ELF-1 (cell line): ENCODE results near the gene ADORA3.

ENCODE experiments used
- DNase-seq: peaks from one replicate; pipeline ENCODE4 v3.0.0-alpha.2; 2016; ENCODE audit warnings: low read depth, low spot score

Gene ADORA3

DNA sequence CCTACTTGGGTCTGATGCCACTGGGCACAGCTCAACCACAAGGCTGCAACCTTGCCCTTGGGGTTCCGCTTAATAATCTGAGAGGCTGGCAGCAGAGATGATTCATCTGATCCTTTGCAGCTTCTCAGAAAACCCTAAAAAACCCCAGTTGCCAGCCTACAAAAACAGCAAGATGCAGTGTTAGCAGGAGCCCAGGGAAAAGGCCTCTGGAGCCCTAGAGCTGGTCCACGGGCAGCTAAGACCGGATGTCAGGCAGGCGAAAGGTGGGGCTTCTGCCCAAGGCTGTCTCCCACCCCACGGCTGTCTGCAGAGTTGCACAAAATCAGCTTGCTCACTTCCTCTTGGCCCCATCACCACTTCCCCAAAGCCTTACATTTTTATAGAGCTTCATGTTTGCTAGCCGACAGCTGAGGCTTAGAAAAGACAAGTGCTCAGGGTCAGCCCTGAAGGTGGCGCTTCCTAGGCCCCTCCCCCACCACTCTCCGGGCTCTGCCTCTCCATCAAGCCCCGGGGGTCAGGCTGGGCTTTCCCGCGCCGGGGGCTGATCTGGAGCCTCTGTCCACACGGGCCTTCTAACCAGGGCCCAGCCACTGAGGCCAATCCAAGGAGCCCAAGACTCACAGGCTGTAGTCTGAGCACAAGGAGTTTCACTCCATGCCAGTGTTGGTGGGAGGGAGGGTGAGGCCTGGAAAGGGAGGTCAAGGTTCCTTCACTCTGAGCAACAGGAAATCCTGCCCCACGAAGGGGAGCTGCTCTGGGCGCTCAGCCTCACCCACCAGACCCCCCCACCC is 4.2 kb upstream of the ADORA3 start:
- peak; percentile 89 for DNase-seq

DNA sequence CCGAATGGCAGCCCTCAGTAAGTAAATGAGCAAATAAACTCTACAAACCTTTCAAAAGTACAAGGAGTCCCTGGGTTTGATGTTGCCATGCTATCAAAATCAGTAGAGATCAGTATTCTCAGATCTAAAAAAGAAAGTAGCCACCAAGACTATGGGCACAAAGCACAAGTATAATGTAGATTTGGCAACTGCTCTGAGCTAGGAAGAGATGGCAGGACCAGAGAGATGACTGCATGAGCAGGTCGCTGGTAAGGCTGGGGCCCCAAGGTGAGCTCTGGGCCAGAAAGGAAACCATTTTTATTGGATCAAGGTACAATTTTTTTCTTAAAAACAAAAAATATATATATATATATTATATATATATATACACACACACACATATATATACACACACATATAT is 3.1 kb upstream of the ADORA3 start:
- DNase-seq, result no peak

DNA sequence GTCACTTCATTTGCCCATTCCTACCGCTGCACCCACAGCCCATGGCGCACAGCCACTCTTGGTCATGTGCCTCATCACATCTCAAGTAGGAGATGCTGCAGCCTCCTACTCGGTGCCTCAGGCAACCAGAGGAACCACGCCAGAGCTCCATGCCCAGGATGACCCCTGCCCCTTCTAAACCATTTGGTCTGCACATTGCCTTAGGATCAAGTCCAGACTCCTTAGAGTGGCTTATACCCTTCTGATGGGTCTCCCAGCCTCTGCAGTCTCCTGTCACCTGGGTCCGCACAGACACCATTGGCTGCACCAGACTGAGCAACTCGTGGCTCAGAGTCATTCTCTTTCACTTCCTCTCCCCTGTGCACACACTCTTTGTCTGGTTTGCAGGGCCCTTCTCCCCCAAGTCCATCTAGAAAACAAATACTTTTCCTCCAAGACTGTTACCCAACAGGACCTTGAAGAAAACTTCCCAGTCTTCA is 2.2 kb upstream of the ADORA3 start:
- DNase-seq, result no peak

DNA sequence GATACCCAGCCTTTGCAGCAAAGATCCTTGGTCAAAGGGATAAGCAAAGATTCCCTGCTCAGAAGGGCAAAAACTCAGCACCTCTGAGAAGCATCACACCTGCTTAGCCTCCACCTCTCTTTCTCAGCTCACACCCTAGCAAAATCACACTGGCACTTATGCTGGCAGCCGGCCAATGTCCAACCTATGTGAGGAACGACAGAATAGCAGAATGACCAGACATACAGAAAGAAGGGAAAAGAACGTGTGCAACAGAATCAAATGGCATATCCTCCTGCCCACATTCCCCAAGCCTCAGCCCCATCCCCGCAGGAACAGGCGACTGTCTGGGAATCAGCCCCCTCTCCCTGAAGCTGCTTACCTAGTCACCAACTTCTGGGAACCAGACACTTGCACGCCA is 664 bp upstream of the ADORA3 start:
- DNase-seq, result no peak

DNA sequence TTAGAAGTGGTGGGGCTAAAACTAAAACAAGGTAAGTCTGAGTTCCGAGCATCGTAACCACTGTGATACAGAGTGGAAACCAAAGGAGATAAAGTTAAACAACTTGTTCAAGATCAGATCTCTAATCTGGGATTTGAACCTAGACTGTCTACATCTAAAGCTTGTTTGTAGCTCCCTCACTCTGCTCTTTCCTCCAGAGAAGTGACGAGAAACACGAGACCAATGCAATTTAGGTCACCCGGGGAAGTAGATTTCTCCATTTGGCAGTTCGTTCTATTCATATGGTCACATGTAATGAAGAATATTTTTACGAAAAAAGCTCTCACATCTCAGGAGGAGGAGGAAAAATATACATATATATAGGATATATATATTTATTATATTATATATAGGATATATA is 1.8 kb downstream of the ADORA3 start:
- no peak for DNase-seq

DNA sequence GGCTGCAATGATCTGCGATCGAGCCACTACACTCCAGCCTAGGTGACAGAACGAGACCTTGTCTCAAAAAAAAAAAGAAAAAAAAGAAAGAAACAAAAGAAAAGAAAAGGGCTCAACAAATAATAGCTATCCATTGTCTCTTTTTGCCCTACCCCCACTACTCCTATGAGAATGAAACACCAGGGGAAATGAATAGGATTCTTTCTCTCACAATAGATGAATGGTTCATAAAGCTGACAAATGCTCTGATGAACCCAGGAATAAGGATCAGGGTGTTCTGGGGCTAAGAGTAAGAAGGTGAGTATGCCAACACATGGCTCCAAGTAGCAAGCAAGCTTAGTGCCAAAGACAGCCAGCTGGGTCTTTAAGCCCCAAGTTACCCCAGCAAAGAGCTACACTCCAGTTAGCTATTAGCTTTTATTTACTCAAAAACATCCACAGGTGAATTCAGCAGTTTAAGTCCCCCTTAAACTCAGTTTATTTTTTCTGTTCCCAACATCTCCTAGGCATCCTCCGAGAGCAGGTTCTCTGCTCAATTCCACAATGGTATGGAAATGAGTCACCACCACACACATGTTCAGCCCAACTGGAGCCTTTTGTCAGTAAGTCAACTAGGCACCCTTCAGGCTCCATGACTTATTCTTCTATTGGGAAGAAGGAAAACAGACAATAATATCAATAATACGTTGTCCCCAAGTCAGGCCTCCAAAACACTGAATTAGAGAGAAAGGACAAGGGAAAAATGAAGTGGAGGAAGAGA is 4.2 kb downstream of the ADORA3 start:
- DNase-seq, result no peak

DNA sequence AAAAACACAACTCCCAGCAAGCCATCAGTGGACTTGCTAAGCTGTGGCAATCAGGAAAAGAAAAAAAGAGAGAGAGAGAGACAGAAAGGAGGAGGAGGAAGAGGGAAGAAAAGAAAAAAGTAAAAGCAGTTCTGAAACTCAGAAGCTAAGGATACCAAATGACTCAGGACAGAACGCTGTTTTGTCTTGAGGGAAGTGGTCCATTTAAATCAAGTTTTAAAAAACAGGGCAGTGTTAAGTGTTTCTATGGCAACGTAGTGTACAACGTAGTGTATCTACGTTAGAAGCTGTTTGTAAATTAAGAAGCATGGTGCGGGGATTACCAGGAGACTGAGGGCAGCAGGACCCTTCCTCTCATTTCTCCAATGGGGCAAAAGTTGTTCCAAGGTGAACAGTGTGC is 5.8 kb downstream of the ADORA3 start:
- DNase-seq, result no peak

DNA sequence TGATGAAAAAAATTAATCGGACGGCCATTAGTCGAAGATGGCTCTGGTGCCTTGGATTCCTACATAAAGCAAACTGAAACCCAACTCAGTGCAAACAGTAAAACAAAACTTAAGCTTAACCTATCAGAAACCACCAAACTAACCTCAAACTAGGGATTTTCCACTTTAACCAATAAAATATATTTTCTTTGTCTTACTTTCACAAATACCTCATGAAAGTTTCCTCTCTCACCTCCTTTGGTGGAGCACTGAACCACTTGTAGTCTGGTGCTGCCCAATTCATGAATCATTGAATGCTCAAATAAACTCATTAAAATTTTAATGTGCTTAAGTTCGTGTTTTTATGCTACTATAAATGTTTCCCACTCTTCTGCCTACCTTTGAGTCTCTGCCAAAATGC is 7.0 kb downstream of the ADORA3 start:
- DNase-seq, result no peak

DNA sequence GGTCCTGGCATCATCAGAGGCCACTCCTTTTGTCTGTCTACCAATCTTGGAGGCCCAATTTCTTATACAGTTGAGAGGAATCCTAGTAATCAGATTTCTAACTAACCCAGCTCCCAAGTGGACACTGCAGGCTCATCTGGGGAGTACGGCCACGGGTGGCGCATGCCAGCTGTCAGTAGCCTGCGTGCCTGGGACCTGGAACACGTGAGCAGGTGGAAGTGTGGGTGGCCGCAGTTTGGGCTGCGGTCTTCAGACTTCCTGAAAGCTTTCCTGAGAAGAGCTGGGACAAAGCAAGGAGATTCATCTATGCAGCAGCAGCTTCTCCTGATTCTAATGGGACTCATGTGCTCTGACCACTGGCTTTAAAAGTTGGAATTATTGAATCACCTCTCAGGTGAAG is 12.4 kb downstream of the ADORA3 start:
- no peak for DNase-seq

DNA sequence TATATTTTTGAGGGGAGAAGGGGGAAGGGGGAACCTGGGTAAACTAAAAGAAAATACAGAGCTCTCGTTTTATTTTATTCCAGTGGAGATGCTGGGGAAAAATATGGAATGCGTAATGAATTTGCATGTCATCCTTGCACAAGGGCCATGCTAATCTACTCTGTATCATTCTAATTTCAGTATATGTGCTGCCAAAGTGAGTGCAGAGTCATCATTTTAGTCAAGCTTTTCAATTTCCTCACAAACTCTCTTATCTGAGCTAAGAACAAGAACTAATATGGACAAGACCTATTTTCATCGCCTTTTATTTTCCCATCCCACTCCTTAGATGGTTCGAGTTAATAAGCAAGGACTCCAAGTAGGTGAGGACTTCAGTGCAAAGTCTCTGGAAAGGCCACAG is 13.2 kb downstream of the ADORA3 start:
- no peak for DNase-seq

DNA sequence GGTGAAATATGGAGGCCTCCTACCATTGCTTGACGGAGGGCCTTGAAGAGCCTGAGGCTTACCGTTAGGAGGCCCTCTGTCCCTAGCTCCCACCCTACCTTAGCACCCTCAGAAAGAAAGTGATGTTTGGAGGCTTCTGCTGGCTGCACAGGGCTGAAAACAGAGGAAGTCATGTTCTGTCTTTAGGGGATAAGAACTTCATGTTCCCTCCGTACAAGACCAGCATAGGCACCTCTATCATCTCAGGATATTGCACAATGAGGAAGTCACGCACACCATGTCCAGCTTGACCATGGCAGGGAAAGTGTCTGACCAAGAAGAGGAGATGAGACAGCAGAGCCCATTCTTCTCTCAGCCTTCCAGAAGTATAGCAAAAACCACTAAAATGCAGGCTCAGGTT is 13.8 kb downstream of the ADORA3 start:
- no peak for DNase-seq

DNA sequence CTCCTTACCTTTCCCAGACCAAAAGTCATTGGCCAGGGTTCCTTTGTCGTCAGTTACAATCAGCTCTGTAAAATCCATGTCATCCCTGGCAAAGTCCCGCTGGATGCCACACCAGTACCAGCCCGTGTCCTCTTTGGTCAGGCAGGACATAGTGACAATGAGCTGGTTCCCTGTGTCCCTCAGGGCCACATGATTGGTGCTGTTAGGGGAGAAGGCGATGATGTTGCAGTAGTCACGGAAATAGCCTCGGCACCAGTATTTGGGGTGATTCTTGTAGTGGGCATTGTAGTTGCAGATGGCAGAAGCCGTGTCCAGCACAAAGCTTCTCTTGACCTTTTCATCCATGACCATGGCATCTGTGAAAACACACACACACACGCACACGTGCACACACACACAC is 14.8 kb downstream of the ADORA3 start:
- no peak for DNase-seq

DNA sequence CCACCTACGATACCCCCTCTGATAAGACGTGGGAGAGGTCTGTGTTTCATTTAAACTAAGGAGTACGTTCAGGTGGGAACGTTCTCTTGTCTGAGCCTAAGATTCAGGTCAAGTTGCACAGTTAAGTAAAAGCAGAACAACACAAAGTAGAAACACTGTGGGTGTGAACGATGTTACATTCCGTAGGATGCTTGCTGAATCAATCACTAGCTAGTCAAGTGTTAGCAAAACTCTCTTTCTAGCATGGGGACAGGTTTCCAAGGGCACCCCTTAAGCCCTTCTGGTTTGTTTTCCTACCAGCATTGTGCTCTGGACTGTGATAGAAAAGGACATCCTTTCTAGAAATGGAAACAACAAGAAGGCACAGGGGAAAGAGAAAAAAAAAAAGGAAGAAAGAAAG is 16.3 kb downstream of the ADORA3 start:
- no peak for DNase-seq

DNA sequence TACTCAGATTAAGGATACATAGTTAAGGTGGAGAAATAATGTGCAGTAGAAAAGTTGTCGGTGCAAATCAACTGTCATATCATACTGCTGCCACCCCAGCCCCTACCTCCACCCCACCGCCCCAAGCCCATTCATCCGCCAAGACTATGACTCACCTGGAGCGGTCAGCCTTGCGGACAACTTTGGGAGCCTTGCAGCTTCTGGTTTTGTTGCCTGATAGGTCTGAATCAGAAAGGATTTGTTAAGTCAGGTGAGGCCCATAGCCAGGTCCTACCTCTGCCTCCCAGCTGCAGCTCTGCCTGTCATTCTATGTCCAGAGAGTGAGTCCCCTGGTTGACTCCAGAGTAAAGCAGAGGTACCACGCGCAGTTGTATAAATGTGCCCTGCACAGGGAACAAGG is 17.0 kb downstream of the ADORA3 start:
- DNase-seq, result no peak

DNA sequence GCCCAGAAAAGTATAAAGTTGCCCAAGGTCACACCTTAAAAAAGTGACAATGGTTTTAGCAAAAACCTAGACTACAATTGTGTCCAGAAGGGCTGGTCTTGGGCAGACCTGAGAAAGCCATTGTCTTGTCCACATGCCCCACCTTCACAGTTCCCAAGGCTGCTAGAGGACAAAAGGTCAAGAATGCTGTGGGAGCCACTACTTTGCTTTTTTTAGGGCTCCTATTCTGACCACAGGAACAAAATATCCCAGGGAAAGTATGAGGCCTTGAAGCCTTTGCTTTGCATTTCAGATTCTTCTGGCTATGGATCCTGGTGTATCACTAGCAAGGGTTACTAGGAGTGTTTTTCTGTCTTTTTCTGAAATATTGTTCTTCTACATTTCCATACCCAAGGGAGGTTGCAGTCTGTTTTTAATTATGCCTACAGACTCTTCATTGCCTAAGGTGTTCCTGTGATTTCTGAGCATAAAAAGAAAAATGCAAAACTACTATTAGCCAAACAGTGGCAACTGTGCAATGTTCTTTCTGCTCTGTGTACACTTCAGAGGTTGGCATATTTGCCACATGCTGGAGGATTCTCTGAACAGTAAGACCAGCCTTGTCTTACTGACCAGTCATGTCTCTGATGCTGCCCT is 18.9 kb downstream of the ADORA3 start:
- no peak for DNase-seq

DNA sequence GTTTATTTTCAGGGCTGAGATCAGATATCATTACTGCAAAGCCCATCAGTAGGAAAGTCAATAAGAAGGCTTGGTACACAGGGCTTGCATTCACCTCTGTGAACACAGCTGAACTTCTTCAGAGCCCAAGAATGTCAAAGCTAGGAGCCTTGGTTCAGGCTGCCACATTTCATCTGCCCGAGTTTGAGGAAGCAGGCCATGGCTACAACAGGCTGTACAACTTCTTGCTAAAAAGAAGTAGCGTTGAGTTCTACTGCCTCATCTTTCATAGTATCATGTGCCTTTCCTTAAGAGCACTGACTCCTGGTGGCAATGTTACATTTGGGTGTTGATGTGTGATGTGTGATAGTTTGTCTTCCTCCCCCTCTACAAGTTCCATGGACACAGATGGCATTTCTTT is 19.6 kb downstream of the ADORA3 start:
- no peak for DNase-seq

DNA sequence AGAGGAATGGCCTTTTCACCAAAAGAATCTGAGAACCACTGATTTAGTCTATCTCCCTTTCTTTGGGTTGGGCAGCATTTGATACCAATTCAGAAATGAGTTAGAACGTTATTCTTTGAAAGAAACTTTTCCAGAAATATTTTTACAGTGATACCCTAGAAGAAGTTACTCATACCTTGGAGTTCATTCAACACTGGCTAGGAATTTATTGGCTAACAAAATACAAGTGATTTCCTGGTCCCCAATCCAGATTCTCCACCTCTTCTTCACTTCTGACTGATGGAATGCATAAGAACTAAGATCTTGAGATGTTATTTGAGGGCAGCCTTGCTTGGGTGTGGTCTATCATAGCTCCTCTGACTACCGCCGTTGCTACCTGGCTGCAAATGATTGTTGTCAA is 20.3 kb downstream of the ADORA3 start:
- no peak for DNase-seq

DNA sequence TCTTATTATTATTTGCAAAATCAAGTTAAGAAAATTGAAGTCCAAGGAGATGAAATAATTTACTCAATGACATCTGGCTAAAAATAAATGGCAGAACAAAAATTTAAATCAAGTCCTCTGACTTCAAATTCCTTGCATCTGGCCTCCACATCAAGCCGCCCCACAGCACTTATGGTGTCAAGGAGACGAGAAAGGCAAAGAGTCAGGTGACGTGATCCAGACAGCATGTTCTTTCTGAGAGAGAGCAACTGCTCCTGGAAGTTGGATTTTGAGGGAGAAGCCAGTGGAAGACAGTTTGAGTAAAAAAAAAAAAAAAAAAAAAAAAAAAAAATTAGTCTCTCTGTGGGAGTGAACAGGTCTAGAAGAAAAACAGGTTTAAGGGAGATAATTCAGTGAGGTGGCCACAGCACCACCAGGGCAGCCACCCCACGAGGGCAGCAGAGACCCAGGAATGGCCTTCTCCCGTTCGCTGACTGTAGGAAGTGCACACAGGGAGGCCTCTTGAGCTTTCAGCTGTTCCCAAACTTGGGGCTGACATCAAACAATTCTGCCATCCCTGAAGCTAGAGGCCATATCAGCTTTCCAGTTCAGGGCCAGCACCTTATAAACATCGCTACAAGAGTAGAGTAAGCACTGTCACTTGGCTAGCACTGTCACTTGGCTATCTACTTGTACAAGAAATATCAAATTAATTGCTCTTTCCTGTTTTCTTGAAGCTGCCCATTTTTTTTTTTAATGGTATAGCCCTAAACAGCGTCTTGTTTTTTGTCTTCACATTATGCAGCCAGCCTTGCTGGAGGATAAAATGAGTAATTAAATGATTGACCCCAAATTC is 21.8 kb downstream of the ADORA3 start:
- DNase-seq, result peak; percentile 87

DNA sequence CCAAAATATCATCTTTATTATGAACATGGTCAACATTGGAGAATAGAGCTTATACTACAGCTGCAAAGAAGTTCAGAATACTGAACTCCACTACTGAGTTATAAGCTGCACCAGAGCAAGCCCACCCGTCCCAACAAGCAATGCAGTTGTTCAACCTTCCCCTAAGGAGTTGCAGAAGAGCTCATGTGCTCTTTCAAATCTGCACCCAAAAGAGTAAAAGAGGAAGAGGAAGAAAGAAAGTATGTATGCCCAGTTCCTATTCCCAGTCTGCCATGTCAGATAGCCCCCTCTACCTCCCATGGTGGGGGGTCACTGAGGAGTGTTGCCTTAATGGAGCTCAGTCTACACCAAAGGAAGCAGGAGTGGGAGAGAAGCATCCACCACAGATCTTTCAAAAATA is 22.8 kb downstream of the ADORA3 start:
- DNase-seq, result no peak

DNA sequence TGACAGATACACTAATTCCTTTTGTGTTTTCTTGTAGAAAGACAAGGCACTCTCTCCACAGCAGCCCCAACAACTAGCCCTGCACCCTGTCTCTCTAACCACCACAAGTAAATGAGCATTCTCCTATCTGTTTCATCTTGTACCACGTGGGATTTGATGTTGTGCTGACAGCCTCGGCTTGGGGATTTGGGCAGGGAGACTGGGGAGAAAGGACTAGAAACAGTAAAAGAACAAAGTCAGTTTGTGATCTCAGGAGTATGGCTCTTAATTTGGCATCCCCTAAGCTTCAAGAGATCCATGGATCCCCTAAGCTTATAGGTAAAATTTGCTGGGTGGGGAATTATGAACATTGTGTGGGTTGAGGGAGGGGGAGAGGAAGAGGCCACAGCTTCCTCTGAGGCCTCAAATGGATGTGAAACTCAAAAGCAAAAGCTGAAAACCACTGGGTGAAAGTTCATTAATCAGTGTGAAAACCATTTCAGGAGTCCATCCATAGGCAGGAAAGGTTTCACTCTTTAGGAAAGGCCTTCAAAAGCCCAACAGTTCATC is 26.6 kb downstream of the ADORA3 start:
- DNase-seq, result no peak

DNA sequence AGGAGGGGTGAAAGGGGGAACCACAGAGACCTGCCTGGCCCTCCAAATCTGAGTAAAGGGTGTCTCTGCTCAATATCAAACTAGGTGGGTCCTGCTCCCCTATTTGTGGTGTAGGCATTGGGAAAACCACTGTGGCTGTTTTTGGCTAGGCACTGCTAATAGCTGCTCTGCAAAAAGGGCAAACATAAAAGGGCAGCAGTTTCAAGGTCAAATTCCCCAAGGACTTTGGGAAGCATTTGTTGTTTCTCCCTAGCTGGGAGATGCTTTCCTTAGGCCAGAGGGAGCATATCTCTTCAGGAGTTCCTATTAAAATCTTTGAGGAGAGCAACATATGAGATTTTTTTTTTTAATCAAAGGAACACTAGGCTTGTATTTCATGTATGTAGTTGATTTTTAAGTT is 27.2 kb downstream of the ADORA3 start:
- no peak for DNase-seq

DNA sequence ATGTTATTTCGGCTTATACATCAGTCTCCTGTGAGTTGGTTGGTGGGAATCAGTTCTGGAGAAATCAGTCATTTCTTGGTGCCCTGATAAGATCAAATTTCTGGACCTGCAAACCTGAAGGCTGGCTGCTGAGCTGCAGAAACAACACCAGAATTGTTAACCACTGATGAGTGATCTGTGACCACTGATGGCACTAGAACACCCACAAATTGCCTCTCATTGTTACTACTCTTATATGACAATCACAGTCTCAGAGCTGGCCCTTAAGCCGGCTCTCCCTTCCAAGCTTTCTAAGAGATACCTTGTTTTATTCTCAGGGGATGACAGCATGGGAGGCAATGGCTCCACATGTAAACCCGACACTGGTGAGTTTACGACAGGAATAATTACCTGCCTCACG is 27.7 kb downstream of the ADORA3 start:
- DNase-seq, result no peak
